Pericardium fibroblast (primary cell): ENCODE data around the gene DMRT2. TPM values are rescaled to one million over a fixed set of nuclear protein-coding genes. Genes with fewer than 3 reads are reported as not detected.

ENCODE experiments used
- total RNA-seq: library from RNA; depleted of rRNA; stranded (reverse); fragments of >200 nt; gene quantifications from 2 replicates; pipeline ENCODE4 v1.2.3, GENCODE V29; 2015

Gene DMRT2
- 0.26 TPM in 1 of 2 replicates, not detected in the other for total RNA-seq

GRCh38 chr9:1050125-1050895 lies at the start of gene DMRT2:
Gene DMRT2 (plus strand): TSS chr9:1050357. CDS start chr9:1051614, 1,257 bp downstream.

Other genes with a start within 250 kb of the DMRT2 start
- not detected in 2 replicates for gene DMRT1, start 208.7 kb upstream of the DMRT2 start, total RNA-seq
- not detected in 2 replicates for gene DMRT3, start 73.7 kb upstream of the DMRT2 start, total RNA-seq